GM21529 (cell line): ENCODE measurements around the gene FAM184A.
"Not testable (repeated sequence)": the region's sequence is repeated elsewhere in the genome, so short reads cannot be mapped to it uniquely, and the experiment has no call there.

ENCODE experiments used
- ATAC-seq: cut with Tn5 transposase; IDR thresholded peaks from one replicate; pipeline ENCODE4 v1.9.1; 2021; ENCODE audit not compliant: unreplicated experiment

FAM184A gene

DNA sequence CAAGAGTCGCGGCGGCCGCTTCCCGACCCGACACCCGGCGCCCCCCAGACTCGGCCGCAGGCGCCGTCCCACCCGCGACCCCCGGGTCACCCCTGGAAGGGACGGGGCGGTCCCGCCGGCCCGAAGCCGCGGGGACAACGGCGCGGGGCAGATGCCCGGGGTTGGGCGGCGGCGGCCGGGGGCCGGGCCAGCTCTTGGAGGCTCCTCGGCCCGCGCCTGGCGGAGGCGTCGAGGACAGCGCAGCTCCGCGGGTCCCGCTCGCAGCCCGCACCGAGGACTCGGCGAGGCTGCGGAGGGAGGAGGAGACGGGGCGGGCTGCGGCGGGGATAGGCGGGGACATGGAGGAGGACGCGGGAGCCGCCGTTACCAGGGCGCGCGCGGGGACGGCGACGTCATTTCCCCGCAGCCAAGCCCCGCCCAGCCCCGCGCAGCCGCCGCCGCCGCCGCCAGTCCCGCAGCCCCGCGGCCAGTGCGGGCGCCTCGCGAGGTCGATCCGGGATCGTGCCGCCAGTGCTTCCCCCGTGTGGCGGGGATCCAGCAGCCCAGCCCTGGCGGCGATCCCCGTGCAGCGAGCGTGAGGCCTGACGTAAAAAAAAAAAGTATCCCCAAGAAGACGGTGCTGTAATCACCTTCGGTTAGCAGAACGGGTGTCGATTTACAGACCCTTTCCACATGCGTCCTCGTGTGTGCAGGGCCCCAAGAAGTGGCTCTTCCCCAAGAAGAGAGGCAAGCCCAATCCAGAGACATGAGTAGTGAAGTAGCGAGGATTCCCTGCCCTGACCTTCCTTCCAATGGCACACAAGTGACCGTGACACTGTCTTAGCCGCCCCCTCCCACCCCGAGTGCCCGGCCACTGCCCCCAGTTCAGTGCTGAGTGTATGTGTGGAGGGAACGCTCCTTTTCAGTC is at the start of gene FAM184A:
Gene FAM184A, minus strand, starts transcription at position 289 of the 907 bp plus-strand sequence. CDS start 365 bp downstream, outside the sequence.
- ATAC-seq: peak; percentile 63

GRCh38 chr6:119127627-119128026 is 49.2 kb upstream of the FAM184A start:
- ATAC-seq: no peak

DNA sequence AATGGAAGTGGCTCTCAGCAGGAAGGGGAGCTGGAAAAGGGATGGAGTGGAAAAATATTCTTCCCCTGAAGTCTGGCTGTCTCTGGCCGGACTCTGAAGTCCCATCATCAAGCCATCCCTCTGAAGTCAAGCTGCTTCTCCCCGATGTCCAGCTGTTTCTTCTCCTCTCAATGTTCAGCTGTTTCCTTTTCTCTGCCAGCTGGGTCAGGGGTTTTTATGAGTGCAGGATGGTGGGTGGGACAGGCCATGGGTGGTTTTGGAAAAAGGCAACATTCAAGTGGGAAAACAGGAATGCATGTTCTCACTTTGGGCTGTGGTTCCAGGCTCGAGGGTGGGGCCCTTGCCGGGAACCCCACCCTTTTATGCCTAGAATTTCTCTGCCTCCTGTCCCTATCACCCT is 48.4 kb upstream of the FAM184A start:
- ATAC-seq: no peak

GRCh38 chr6:119126140-119126539 is 47.7 kb upstream of the FAM184A start:
- no peak for ATAC-seq

- no peak for ATAC-seq
Measured at GRCh38 chr6:119125576-119125975, 47.1 kb upstream of the FAM184A start.

GRCh38 chr6:119124079-119124824 is 45.8 kb upstream of the FAM184A start:
- ATAC-seq: no peak

DNA sequence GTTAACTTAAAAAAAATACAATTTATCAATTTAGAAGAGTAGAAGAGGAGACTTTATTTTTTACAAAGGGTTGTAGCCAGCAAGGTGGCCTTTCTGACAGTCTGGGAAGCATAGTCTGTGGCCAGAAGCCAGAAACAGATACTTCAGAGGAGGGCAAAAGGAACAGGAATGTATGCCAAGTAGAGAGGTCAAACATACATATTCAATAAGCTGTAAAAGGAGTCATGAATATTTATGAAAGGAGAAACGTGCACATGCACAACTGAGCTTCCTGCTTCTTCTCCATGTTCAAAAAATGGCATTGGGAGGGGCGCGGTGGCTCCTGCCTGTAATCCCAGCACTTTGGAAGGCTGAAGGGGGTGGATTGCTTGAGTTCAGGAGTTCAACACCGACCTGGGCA is 43.9 kb upstream of the FAM184A start:
- ATAC-seq: no peak

- ATAC-seq: no peak
Measured at GRCh38 chr6:119121367-119121766, 42.9 kb upstream of the FAM184A start.

DNA sequence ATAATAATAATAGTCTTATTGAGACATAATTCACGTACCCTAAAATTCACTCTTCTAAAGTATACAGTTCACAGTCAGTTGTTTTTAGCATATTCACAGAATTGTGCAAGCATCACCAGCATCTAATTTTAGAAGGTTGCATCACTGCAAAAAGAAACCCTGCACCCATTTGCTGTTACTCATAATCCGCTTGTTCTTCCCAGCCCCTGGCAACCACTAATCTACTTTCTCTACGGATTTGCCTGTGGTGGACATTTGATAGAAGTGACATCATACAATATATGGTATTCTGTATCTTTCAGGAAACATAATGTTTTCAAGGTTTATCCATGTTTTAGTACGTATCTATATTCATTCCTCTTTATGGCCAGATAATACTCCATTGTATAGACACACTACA is 41.5 kb upstream of the FAM184A start:
- ATAC-seq: no peak

DNA sequence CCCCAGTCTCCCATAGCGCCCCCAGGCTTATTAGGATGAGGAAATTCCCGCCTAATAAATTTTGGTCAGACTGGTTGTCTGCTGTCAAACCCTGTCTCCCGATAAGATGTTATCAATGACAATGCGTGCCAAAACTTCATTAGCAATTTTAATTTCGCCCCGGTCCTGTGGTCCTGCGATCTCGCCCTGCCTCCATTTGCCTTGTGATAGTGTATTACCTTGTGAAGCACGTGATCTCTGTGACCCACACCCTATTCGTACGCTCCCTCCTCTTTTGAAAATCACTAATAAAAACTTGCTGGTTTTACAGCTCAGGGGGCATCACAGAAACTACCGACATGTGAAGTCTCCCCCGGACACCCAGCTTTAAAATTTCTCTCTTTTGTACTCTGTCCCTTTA is 40.6 kb upstream of the FAM184A start:
- ATAC-seq: not testable (repeated sequence)

- ATAC-seq: no peak
Measured at GRCh38 chr6:119116712-119117281, 38.3 kb upstream of the FAM184A start.

GRCh38 chr6:119113961-119114360 is 35.5 kb upstream of the FAM184A start:
- no peak for ATAC-seq

GRCh38 chr6:119112812-119113530 is 34.5 kb upstream of the FAM184A start:
- ATAC-seq: no peak

- ATAC-seq: peak; percentile 85
Measured at GRCh38 chr6:119110601-119111548, 32.4 kb upstream of the FAM184A start.

GRCh38 chr6:119109654-119110325 is 31.3 kb upstream of the FAM184A start:
- no peak for ATAC-seq

- ATAC-seq: no peak
Measured at GRCh38 chr6:119108076-119108475, 29.6 kb upstream of the FAM184A start.

DNA sequence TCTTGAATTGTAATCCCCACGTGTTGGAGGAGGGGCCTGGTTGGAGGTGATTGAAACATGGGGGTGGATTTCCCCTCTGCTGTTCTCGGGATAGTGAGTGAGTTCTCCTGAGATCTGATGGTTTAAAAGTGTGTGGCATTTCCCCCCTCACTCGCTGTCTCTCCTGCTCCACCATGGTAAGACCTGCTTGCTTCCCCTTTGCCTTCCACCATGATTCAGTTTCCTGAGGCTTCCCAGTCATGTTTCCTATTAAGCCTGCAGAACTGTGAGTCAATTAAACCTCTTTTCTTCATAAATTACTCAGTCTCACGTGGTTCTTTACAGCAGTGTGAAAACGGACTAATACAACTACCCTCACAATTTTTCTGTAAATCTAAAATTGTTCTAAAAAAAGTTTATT is 26.8 kb upstream of the FAM184A start:
- ATAC-seq: no peak

- ATAC-seq: no peak
Measured at GRCh38 chr6:119102901-119103300, 24.4 kb upstream of the FAM184A start.

GRCh38 chr6:119100115-119100514 is 21.7 kb upstream of the FAM184A start:
- ATAC-seq: no peak
